DOHH2 (cell line): ENCODE measurements around the gene SCAP.

Experiments
- EZH2phosphoT487 ChIP-seq: fragments of 200-600 bp; sonication (generic); IDR thresholded peaks from 2 replicates; pipeline ENCODE4 v1.6.1; 2017; ENCODE audit warnings: borderline replicate concordance, mild to moderate bottlenecking, antibody characterized with exemption, low read length, moderate library complexity, mixed read lengths
- TF ChIP-seq, protein P1 (sequence below): fragments of 200-600 bp; sonication (generic); IDR thresholded peaks from one replicate; pipeline ENCODE4 v1.5.1; 2014; ENCODE audit warnings: antibody characterized with exemption, mild to moderate bottlenecking, low read depth, low read length; ENCODE audit not compliant: poor library complexity, severe bottlenecking

DNA sequence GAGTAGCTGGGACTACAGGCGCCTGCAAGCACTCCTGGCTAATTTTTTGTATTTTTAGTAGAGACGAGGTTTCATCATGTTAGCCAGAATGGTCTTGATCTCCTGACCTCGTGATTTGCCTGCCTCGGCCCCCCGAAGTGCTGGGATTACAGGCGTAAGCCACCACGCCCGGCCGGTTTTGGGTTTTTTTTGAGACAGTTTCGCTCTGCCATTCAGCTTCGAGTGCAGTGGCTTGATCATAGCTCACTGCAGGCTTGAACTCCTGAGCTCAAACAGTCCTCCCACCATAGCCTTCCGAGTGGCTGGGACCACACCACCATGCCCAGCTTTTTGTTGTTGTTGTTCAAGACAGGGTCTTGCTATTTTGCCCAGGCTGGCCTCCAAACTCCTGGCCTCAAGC lies 16.0 kb upstream of the SCAP start:
- no peak for TF ChIP-seq EZH2phosphoT487
- TF ChIP-seq, protein P1, sequence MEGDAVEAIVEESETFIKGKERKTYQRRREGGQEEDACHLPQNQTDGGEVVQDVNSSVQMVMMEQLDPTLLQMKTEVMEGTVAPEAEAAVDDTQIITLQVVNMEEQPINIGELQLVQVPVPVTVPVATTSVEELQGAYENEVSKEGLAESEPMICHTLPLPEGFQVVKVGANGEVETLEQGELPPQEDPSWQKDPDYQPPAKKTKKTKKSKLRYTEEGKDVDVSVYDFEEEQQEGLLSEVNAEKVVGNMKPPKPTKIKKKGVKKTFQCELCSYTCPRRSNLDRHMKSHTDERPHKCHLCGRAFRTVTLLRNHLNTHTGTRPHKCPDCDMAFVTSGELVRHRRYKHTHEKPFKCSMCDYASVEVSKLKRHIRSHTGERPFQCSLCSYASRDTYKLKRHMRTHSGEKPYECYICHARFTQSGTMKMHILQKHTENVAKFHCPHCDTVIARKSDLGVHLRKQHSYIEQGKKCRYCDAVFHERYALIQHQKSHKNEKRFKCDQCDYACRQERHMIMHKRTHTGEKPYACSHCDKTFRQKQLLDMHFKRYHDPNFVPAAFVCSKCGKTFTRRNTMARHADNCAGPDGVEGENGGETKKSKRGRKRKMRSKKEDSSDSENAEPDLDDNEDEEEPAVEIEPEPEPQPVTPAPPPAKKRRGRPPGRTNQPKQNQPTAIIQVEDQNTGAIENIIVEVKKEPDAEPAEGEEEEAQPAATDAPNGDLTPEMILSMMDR, result no peak
